Mucosa of rectum (tissue), 2 donors: ENCODE results near the gene SERINC1.

ENCODE experiments used
- H3K27ac ChIP-seq, 2 donors: one replicate each; pipeline ENCODE4 v1.7.0; 2013; ENCODE audit warnings: inconsistent platforms in 2 of 2, low read depth in 2 of 2, low read length in 2 of 2
- H3K27me3 ChIP-seq, 2 donors: one replicate each; pipeline ENCODE4 v1.7.0; 2013; ENCODE audit warnings: low read length in 2 of 2; ENCODE audit not compliant: control insufficient read depth in 2 of 2, insufficient read depth in 2 of 2
- H3K36me3 ChIP-seq, 2 donors: one replicate each; pipeline ENCODE4 v1.7.0; 2013; ENCODE audit warnings: low read length in 2 of 2; ENCODE audit not compliant: control insufficient read depth in 2 of 2, insufficient read depth in 2 of 2
- H3K4me1 ChIP-seq, 2 donors: one replicate each; pipeline ENCODE4 v1.7.0; 2013; ENCODE audit warnings: low read length in 2 of 2, mild to moderate bottlenecking in 1 of 2; ENCODE audit not compliant: control insufficient read depth in 2 of 2, insufficient read depth in 2 of 2
- H3K4me3 ChIP-seq, 2 donors: one replicate each; pipeline ENCODE4 v1.7.0; 2013; ENCODE audit warnings: low read length in 2 of 2
- H3K9ac ChIP-seq, 2 donors: one replicate each; pipeline ENCODE4 v1.7.0; 2013; ENCODE audit warnings: low read length in 2 of 2, low read depth in 1 of 2, mild to moderate bottlenecking in 1 of 2
- H3K9me3 ChIP-seq, 2 donors: one replicate each; pipeline ENCODE4 v1.7.0; 2013; ENCODE audit warnings: low read length in 2 of 2; ENCODE audit not compliant: control insufficient read depth in 2 of 2
- donor health status: healthy.
- donor health status: Normal muscosa, but diverticular disease.

Gene SERINC1

DNA sequence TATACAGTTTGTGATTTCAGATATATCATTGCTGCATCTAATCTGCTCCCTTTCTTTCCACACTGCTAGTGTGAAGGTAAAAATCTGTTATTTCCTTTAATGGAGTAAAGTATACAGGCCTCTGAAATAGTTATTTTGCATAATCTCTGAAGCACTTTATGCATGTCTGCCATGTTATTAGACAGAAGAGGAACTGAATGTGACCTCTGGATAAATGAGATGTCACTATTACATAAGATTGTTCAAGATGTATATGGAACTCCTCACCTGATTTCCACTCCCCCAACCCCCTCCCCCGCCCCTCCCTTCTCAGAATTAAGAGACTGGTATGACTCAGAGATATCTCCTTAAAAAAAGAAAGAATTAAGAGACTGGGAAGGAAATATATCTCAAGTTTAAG is 26.3 kb downstream of the SERINC1 start:
- Histone ChIP-seq H3K4me3 (no peak overlapping the region), H3K9me3 (no peaks in the 10 kb centered on the region), H3K9ac (no peak overlapping the region), H3K4me1 (no peaks in the 10 kb centered on the region), H3K36me3 (peaks cover 44 to 50% of the 10 kb centered on the region in 2 donors), H3K27me3 (no peaks in the 10 kb centered on the region), H3K27ac (no peak overlapping the region)

DNA sequence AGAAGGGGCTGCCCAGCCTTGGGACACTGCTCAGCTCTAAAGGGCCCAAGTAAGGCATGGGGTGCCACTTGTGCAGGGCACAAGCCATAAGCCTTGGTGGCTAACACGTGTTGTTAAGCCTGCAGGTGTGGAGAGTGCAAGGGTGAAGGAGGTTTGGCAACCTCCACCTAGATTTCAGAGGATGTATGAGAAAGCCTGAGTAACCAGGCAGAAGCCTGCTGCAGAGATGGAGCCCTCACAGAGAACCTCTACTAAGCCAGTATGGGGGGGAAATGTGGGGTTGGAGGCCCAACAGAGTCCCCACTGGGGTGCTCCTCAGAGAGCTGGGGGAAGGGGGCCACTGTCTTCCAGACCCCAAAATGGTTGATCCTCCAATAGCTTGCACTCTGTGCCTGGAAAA is 32.6 kb downstream of the SERINC1 start:
- H3K27me3 ChIP-seq: no peaks in the 10 kb centered on the region
- peaks cover 26 to 34% of the 10 kb centered on the region in 2 donors for H3K36me3 ChIP-seq
- H3K4me3 ChIP-seq: no peak overlapping the region
- H3K9me3 ChIP-seq: no peaks in the 10 kb centered on the region
- no peaks in the 10 kb centered on the region for H3K4me1 ChIP-seq
- H3K9ac ChIP-seq: no peak overlapping the region
- H3K27ac ChIP-seq: no peak overlapping the region

DNA sequence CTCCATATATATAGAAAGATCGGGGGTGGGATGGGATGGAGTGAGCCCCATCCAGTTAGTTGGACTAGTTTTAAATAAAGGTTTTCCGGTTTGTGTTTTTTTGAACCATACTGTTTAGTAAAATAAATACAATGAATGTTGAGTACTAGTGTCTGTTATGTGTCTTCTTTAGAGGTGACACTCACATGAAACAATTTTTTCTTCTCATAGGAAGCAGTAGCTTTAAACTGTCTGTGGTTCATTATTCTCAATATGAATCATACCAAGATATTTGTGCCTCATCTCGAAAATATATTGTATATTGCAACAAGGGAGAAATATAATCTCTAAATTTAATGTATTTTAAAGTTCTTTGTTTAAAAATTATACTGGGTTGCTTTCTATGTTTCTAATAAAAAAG is 38.8 kb downstream of the SERINC1 start:
- no peaks in the 10 kb centered on the region for H3K9me3 ChIP-seq
- peaks cover 12 to 21% of the 10 kb centered on the region in 2 donors for H3K36me3 ChIP-seq
- no peak overlapping the region for H3K4me3 ChIP-seq
- no peaks in the 10 kb centered on the region for H3K4me1 ChIP-seq
- H3K9ac ChIP-seq: no peak overlapping the region
- H3K27ac ChIP-seq: no peak overlapping the region
- no peaks in the 10 kb centered on the region for H3K27me3 ChIP-seq

DNA sequence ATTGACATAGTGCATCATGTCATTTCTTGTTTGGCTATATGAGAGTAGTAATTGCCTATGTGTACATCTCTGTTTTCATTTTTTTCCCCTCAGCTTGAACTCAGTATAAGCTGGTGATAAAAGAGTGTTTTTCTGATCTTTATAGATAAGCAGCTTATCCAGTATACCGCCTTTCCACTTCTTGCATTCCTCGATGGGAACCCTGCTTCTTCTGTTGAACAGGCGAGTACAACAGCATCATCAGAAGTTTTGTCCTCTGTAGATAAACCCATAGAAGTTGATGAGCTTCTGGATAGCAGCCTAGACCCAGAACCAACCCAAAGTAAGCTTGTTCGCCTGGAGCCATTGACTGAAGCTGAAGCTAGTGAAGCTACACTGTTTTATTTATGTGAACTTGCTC is 39.8 kb downstream of the SERINC1 start:
- no peaks in the 10 kb centered on the region for H3K4me1 ChIP-seq
- no peak overlapping the region for H3K27ac ChIP-seq
- H3K4me3 ChIP-seq: no peak overlapping the region
- no peaks in the 10 kb centered on the region for H3K9me3 ChIP-seq
- H3K9ac ChIP-seq: no peak overlapping the region
- H3K36me3 ChIP-seq: peaks cover 12 to 23% of the 10 kb centered on the region in 2 donors
- no peaks in the 10 kb centered on the region for H3K27me3 ChIP-seq

DNA sequence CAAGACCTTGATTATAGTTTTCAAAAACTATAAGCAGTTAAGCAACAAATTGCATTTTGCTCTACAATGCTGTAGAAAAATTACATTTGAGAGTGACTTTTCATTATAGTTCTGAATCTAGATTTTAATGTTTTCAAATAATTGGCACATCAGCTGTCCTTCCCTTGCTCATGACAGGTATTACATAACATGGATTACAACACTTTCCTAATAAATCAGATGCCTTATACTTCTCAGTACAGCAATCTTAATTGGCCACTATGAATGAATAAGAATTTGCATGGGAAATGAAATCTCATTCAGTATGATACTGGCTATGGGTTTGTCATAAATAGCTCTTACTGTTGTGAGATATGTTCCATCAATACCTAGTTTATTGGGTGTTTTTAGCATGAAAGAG is 42.3 kb downstream of the SERINC1 start:
- Histone ChIP-seq H3K4me3 (no peak overlapping the region), H3K9ac (no peak overlapping the region), H3K36me3 (peaks cover 18 to 21% of the 10 kb centered on the region in 2 donors), H3K27ac (no peak overlapping the region), H3K27me3 (no peaks in the 10 kb centered on the region), H3K9me3 (no peaks in the 10 kb centered on the region), H3K4me1 (no peaks in the 10 kb centered on the region)

DNA sequence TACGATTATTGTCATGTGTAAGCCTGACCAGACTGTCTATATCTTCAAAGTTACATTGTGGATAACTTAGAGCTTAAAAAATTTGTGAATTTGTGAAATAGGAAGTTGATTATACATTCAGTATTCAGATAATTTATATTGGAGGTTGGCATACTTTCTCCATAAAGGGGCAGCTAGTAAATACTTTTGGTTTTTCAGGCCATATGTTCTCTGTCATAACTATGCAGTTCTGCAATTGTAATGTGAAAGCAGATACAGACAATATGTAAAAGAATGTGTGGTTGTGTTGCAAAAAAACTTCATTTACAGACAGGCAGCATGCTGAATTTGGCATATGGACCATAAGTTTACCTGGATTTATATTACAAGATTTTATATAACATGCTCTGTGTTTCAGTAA is 42.8 kb downstream of the SERINC1 start:
- no peak overlapping the region for H3K27ac ChIP-seq
- H3K9me3 ChIP-seq: no peaks in the 10 kb centered on the region
- peaks cover 18 to 21% of the 10 kb centered on the region in 2 donors for H3K36me3 ChIP-seq
- H3K9ac ChIP-seq: no peak overlapping the region
- H3K27me3 ChIP-seq: no peaks in the 10 kb centered on the region
- no peak overlapping the region for H3K4me3 ChIP-seq
- no peaks in the 10 kb centered on the region for H3K4me1 ChIP-seq

DNA sequence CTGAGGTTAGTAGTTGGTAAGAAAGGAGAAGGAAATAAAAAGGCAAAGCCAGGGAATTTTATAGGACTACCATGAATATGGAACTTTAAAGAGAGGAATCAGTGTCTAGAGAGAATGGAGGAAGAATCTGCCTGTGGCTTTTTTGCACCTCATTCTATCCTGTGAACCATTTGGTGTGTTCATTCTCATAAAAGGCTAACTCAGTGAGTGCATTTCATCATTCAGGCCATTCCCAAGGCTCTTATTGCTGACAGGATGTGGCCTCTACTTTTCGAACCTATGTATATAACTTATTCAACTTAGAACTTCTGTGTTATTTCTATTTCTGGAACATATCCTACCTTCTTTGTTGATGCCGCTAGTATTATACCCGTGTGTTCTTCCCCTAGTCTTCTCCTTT is 45.0 kb downstream of the SERINC1 start:
- Histone ChIP-seq H3K4me3 (no peak overlapping the region), H3K4me1 (no peaks in the 10 kb centered on the region), H3K27me3 (no peaks in the 10 kb centered on the region), H3K36me3 (peaks cover 12 to 15% of the 10 kb centered on the region in 2 donors), H3K27ac (no peak overlapping the region), H3K9ac (no peak overlapping the region), H3K9me3 (no peaks in the 10 kb centered on the region)

DNA sequence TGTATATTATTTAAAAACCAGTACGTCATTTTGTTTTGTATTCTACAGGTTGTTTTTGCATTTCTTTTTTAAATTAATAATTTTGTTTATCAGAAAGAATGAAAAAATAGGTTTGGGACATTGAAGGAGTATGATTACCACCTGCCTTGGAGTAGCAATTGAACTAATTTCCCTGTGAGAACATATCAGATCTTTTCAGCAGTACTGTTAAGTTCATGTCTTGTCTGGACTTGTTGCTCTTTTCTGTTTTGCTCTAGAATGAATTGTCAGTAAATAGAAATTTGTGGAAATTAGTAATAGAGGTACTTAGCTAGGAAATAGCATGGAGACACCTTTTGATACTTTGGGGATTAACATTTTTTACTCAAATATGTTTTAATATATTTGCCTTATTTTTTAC is 47.9 kb downstream of the SERINC1 start:
- no peak overlapping the region for H3K27ac ChIP-seq

DNA sequence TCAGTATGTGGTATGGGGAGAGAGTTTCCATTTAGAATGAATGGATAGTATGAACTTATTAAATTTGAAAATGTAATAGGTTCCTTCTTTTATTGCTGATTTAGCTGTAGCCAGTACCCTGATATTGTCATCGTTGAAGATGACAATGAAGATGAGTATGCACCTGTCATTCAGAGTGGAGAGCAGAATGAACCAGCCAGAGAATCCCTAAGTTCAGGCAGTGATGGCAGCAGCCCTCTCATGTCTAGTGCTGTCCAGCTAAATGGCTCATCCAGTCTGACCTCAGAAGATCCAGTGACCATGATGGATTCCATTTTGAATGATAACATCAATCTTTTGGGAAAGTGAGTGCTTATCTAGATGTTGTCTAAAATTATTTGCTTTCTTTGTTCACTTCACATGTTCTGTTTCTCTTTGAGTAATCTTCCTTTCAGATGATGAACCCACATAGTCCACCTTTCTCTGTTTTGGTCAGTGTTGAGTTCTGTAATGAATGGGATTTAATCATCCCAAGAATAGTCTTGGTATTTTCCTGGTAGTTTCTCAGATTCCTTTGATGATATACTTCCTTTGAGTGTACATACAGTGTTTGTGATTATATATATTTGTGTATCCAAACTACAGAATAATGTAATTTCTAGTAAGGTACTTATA is 48.9 kb downstream of the SERINC1 start:
- Histone ChIP-seq H3K4me1 (no peaks in the 10 kb centered on the region), H3K36me3 (peaks cover 9 to 17% of the 10 kb centered on the region in 2 donors), H3K27me3 (no peaks in the 10 kb centered on the region), H3K27ac (no peak overlapping the region), H3K4me3 (no peak overlapping the region), H3K9me3 (no peaks in the 10 kb centered on the region), H3K9ac (no peak overlapping the region)

More for the DNA sequence above, 47.9 kb downstream of the SERINC1 start:
- no peak overlapping the region for H3K4me3 ChIP-seq
- no peaks in the 10 kb centered on the region for H3K27me3 ChIP-seq
- no peak overlapping the region for H3K9ac ChIP-seq
- no peaks in the 10 kb centered on the region for H3K4me1 ChIP-seq
- no peaks in the 10 kb centered on the region for H3K9me3 ChIP-seq
- peaks cover 9 to 13% of the 10 kb centered on the region in 2 donors for H3K36me3 ChIP-seq

DNA sequence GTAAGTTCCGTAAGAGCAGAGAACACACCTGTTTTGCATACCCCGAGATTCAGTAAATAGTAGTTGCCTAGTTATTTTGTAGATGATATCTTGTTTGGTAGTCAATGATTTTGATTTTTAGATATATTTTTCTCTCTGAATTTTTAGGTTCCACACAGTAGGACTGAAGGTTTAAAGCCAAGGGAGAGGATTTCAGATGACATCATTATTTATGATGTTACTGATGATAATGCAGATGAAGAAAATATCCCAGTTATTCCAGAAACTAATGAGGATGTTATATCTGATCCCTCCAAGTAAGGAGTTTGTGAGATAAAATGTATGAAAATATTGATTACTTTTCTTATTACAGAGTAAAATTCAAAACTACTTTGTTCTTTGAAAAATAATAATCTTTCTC is 49.6 kb downstream of the SERINC1 start:
- H3K27ac ChIP-seq: no peak overlapping the region
- no peak overlapping the region for H3K9ac ChIP-seq
- H3K9me3 ChIP-seq: no peaks in the 10 kb centered on the region
- no peaks in the 10 kb centered on the region for H3K4me1 ChIP-seq
- peaks cover 6 to 20% of the 10 kb centered on the region in 2 donors for H3K36me3 ChIP-seq
- H3K4me3 ChIP-seq: no peak overlapping the region
- no peaks in the 10 kb centered on the region for H3K27me3 ChIP-seq
